Activated CD4-positive, alpha-beta T cell treated with anti-CD3 and anti-CD28 coated beads for 36 hours (primary cell): ENCODE measurements around the gene GSTA5. TPM values are rescaled to one million over a fixed set of nuclear protein-coding genes. Genes with fewer than 3 reads are reported as not detected.
"Not testable (repeated sequence)": the region's sequence is repeated elsewhere in the genome, so short reads cannot be mapped to it uniquely, and the experiment has no call there.

Experiments
- ATAC-seq: fragments of 200-7000 bp; cut with Tn5 transposase; one replicate; pipeline ENCODE4 v1.10.0; 2021; ENCODE audit warnings: mild to moderate bottlenecking, moderate library complexity
- CTCF ChIA-PET: fragments of 350-600 bp; sonication (Branson Sonifier 250); formaldehyde crosslinking; loops from one replicate; lab custom pipeline; 2021; ENCODE audit warnings: antibody characterized with exemption; lab: Charles Lee
- POLR2A ChIA-PET: fragments of 350-600 bp; sonication (Branson Sonifier 250); formaldehyde crosslinking; loops from one replicate; lab custom pipeline; 2021; ENCODE audit warnings: antibody characterized with exemption, inconsistent platforms; lab: Charles Lee
- DNase-seq: peaks from one replicate; pipeline ENCODE4 v3.0.0-alpha.2; 2020
- H3K27ac Mint-ChIP-seq: one replicate; pipeline ENCODE4 v1.8.0; 2021; ENCODE audit warnings: mixed read lengths
- H3K27me3 Mint-ChIP-seq: one replicate; pipeline ENCODE4 v1.8.0; 2021; ENCODE audit warnings: mixed read lengths
- H3K36me3 Mint-ChIP-seq: one replicate; pipeline ENCODE4 v1.8.0; 2021; ENCODE audit warnings: low read depth, mixed read lengths
- H3K4me1 Mint-ChIP-seq: one replicate; pipeline ENCODE4 v1.8.0; 2021; ENCODE audit warnings: mixed read lengths
- H3K4me3 Mint-ChIP-seq: one replicate; pipeline ENCODE4 v1.8.0; 2021; ENCODE audit warnings: mild to moderate bottlenecking, moderate library complexity, mixed read lengths
- H3K9me3 Mint-ChIP-seq: one replicate; pipeline ENCODE4 v1.8.0; 2021; ENCODE audit warnings: low read depth, mixed read lengths
- intact Hi-C, 2 experiments: fragments of 100-400 bp; cut with DNase I in 1 of 2; cut with micrococcal nuclease in 1 of 2; formaldehyde crosslinking; loops; one replicate each; pipeline versions ENCODE4 v1.14.2 to v1.15.1; 2022 to 2024; cut with DNase I, micrococcal nuclease
- total RNA-seq, 2 experiments: library from RNA; stranded (reverse); gene quantifications; one replicate each; pipeline ENCODE4 v1.2.3, GENCODE V29; 2021

GSTA5 gene
- total RNA-seq, 2 experiments from 2014 or later, result not detected

DNA sequence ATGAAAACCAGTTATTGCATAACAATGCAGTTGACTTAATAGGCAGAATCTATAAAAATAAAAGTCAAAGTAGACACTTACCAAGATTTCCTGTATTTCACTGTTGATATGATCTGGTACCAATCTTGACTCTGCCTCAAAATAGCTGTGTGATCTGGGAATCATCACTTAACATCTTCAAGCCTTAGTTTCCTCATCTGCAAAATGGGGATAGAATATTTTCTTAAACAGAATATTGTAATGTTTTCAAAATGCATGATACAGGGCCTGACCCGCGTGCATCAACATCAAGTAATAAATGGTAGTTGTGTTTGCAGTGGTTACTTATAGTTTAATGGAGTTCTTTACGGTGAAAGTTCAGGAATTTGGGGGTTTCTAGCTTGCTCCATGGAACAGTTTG is 26.1 kb downstream of the GSTA5 start:
- ChIA-PET CTCF (interaction anchor here (0.6 to 1.4 kb wide), 3 partner anchors 67 to 300 kb away, joined by 3 read pairs; no protein-coding TSS in a partner anchor), POLR2A (interaction anchor here (0.7 kb wide), 1 partner anchor 21 kb away, joined by 3 read pairs; no protein-coding TSS in a partner anchor)
- not testable (repeated sequence) for H3K4me3 Mint-ChIP-seq, H3K27ac Mint-ChIP-seq, H3K9me3 Mint-ChIP-seq, DNase-seq, H3K27me3 Mint-ChIP-seq, H3K4me1 Mint-ChIP-seq, ATAC-seq, H3K36me3 Mint-ChIP-seq
- intact Hi-C loops, result loop anchor here in 1 of 2 experiments (10.0 kb wide), 1 partner anchor 670 kb away; no protein-coding TSS in a partner anchor

DNA sequence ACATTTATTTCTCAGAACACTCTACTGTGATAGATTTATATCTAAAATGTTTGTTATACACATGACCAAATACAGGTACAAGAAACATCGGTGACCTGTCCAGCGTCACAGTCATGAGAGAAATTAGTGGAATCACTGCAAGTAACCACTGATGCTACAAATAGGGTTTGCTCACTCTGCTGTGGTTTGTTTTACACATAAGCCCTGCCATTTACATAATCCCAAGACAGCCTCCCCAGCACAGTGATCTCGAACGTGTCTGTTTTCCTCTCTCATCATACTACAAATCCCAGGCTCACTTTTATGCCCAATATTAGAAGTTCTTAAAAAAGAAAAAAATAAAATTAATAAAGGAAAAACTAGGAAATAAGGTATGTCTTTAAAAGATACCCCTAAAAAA is 30.8 kb downstream of the GSTA5 start:
- H3K27ac Mint-ChIP-seq, DNase-seq, H3K4me1 Mint-ChIP-seq, H3K9me3 Mint-ChIP-seq, POLR2A ChIA-PET, H3K36me3 Mint-ChIP-seq, H3K4me3 Mint-ChIP-seq, ATAC-seq: not testable (repeated sequence)
- peaks cover 17% of the 10 kb centered on the region for H3K27me3 Mint-ChIP-seq
- intact Hi-C loops, result loop anchor here in 1 of 2 experiments (10.0 kb wide), 1 partner anchor 675 kb away; no protein-coding TSS in a partner anchor
- CTCF ChIA-PET, result interaction anchor here (0.7 kb wide), 1 partner anchor 253 kb away, joined by 3 read pairs; no protein-coding TSS in a partner anchor

DNA sequence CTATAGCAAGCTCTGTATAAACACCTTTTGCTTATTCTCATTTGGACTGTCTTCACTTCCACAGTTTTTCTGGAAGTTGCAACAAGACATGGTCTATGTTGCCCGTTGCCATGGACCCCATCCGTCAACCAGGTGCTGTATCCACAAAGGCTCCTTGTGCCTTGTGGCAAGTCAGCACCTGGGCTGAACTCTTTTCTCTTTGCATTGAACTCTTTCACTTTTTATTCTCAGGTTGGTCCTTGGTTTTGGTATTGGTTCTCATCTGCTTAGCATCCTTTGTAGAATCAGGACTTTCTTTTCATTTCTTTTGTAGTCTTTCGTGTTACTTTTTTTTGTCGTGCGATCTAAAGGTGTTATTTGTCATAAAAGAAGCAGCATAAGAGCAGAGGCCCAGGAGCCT is 32.0 kb downstream of the GSTA5 start:
- no peak overlapping the region for H3K4me3 Mint-ChIP-seq
- no peak for ATAC-seq
- intact Hi-C loops, result no loop called here
- ChIA-PET CTCF (no interaction called here), POLR2A (no interaction called here)
- DNase-seq, result no peak
- H3K27me3 Mint-ChIP-seq, result peaks cover 23% of the 10 kb centered on the region
- no peak overlapping the region for H3K27ac Mint-ChIP-seq
- no peaks in the 10 kb centered on the region for H3K4me1 Mint-ChIP-seq
- H3K36me3 Mint-ChIP-seq, result no peaks in the 10 kb centered on the region
- no peaks in the 10 kb centered on the region for H3K9me3 Mint-ChIP-seq

DNA sequence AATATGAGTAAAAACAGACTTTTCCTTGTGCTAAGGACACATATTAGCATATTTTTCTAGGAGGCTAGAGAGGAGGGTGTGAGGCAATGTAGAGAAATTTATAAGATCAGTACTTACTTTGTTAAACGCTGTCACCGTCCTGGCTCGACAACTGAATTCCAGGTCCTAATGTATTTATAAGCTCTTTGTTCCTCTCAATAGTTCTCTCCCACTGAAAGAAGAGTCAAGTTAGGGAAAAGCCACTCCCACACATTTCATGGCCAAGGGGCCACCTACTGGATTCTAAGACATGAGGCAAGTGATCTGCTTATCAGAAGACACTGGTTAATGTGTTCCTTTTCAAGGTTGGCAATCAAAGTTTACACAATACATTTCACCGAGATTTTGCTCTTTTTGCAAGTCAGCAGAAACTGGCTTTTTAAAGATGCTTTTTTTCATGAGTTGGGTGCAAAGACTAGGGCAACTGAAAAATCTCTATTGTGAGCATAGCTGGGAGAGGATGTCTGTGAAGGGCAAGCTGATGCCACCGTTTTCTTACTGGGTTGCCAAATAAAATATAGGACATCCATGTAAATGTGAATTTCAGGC is 36.9 kb downstream of the GSTA5 start, which contains the start of gene GSTA1:
Gene GSTA1 (minus strand): TSS at position 149 of the 588 bp plus-strand sequence. CDS start 4,549 bp downstream, outside the sequence.
- DNase-seq, H3K9me3 Mint-ChIP-seq, H3K36me3 Mint-ChIP-seq, intact Hi-C loops, ATAC-seq, CTCF ChIA-PET, H3K27ac Mint-ChIP-seq, H3K4me1 Mint-ChIP-seq, H3K4me3 Mint-ChIP-seq: not testable (repeated sequence)
- POLR2A ChIA-PET, result interaction anchor here (0.6 kb wide), 1 partner anchor 18 kb away, joined by 3 read pairs; no protein-coding TSS in a partner anchor
- H3K27me3 Mint-ChIP-seq, result peaks cover 29% of the 10 kb centered on the region

DNA sequence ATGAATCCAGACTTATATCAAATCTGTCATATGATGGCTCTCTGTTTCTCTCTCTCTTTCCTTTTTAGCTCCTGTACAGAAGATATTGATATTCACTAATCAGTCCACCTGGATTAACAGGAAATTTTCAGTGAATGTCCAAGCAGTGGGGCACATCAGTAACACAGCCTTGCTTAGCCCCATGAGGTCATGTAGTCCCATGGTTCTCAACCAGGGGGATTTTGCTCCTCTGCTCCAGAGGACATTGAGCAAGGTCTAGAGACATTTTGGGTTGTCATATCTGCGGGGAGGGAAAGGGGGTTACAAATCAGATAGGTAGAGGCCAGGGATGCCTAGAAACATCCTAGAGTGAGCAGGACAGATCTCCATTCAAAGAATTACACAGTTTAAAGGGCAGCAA is 37.8 kb downstream of the GSTA5 start:
- intact Hi-C loops, result no loop called here
- peaks cover 26% of the 10 kb centered on the region for H3K27me3 Mint-ChIP-seq
- H3K9me3 Mint-ChIP-seq, result no peaks in the 10 kb centered on the region
- no peak for ATAC-seq
- H3K4me1 Mint-ChIP-seq, result no peaks in the 10 kb centered on the region
- ChIA-PET POLR2A (interaction anchor here (0.6 kb wide), 1 partner anchor 19 kb away, joined by 3 read pairs; no protein-coding TSS in a partner anchor), CTCF (no interaction called here)
- no peak overlapping the region for H3K4me3 Mint-ChIP-seq
- no peak for DNase-seq
- no peak overlapping the region for H3K27ac Mint-ChIP-seq
- H3K36me3 Mint-ChIP-seq, result no peaks in the 10 kb centered on the region

DNA sequence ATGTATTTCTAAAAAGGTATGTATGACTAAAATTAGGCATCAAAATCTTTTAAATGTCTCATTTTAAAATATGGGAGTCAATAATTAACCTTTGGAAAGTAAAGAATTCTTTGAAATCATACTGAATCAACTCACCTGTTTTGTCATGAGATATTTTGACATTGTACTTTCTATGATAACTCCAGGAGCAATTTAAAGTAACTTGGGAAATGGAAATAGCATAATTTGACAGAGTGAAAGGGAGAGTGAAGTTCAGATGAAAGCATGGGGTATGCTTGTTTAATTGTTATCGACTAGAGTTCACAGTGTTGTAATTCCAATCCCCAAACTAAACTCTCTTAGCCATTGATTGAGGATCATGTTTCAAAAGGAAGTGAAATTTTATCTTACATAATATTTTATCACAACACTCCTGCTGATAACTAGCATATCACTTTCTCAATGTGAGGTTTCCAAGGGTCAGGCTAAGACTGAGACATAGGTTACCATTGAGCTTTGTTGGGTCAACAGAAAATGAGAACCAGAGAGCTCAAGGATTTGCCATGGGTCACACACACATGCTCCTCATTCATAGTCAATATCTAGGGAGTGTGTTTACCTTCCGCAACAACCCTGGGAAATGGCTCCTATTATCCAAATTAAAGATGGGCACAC is 39.3 kb downstream of the GSTA5 start:
- H3K9me3 Mint-ChIP-seq, result no peaks in the 10 kb centered on the region
- ChIA-PET CTCF (interaction anchor here (1.4 kb wide), 1 partner anchor 18 kb away, joined by 5 read pairs; no protein-coding TSS in a partner anchor), POLR2A (no interaction called here)
- intact Hi-C loops, result no loop called here
- no peak for DNase-seq
- ATAC-seq, result no peak
- peaks cover 26% of the 10 kb centered on the region for H3K27me3 Mint-ChIP-seq
- no peak overlapping the region for H3K27ac Mint-ChIP-seq
- H3K4me3 Mint-ChIP-seq, result no peak overlapping the region
- no peaks in the 10 kb centered on the region for H3K4me1 Mint-ChIP-seq
- no peaks in the 10 kb centered on the region for H3K36me3 Mint-ChIP-seq

DNA sequence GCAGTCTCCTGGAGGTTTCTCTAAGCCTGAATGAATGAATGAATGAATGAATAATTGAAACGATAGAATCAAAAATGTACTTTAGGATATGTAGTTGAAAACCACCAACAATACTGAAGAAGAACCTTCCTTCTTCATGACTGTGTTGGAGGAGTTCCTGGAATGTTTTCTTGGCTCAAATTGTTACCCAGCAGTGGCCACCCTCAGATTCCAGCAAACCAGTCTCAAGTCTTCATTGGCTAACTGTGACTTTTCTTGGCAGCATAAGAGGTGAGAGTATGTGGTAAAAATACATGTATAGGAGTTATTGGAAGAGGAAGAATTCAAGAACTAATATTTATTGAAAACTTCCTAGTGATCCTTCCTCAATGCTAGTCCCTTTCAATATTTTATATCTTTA is 41.3 kb downstream of the GSTA5 start:
- H3K4me1 Mint-ChIP-seq, CTCF ChIA-PET, H3K27ac Mint-ChIP-seq: not testable (repeated sequence)

DNA sequence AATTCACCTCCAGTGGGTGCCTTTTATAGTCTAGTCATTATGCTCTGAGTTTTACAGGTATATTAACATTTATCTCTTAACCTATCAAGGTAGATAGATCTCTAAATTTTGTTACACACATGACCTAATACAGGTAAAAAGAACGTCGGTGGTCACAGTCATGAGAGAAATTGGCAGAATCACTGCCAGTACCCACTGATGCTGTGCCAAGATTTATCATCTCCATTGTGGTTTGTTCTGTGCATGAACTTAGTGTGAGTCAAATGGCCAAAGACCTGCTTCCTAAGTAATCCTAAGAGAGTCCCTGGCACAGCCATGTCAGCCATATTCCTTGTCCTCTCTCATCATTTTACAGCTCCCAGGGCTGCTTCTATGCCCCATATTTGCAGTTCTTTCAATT is 46.2 kb downstream of the GSTA5 start:
- H3K4me1 Mint-ChIP-seq, H3K36me3 Mint-ChIP-seq, DNase-seq, CTCF ChIA-PET, H3K9me3 Mint-ChIP-seq, POLR2A ChIA-PET, intact Hi-C loops, H3K27ac Mint-ChIP-seq, H3K4me3 Mint-ChIP-seq, ATAC-seq: not testable (repeated sequence)
- H3K27me3 Mint-ChIP-seq, result peaks cover 11% of the 10 kb centered on the region

More for the DNA sequence above, 41.3 kb downstream of the GSTA5 start:
- H3K36me3 Mint-ChIP-seq, DNase-seq, POLR2A ChIA-PET, H3K4me3 Mint-ChIP-seq, H3K9me3 Mint-ChIP-seq, intact Hi-C loops, ATAC-seq: not testable (repeated sequence)
- H3K27me3 Mint-ChIP-seq, result peaks cover 25% of the 10 kb centered on the region

DNA sequence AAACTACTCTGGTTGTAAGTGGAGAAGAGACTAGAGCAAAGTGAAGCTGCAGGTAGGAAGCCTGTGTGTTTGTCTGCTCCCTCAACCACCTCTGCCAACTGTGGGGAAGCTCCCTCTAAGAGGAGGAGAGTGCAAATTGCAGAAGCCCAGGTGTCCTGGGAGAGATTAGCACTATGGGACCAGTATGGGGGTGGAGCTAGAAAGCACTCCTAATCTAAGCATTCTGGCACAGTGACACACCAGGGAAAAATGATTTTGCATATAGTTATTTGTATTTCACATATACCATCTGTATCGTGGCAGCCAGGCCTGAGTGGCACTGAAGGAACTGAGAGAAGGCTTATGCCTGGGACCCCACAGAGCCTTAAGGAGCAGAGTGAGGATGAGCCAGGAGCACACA is 49.8 kb downstream of the GSTA5 start:
- ATAC-seq (no peak), DNase-seq (no peak)
- Mint-ChIP-seq H3K27me3 (peaks cover 10% of the 10 kb centered on the region), H3K36me3 (no peaks in the 10 kb centered on the region), H3K4me1 (no peaks in the 10 kb centered on the region), H3K9me3 (no peaks in the 10 kb centered on the region), H3K27ac (no peak overlapping the region), H3K4me3 (no peak overlapping the region)
- intact Hi-C loops, result no loop called here
- ChIA-PET CTCF (no interaction called here), POLR2A (no interaction called here)

DNA sequence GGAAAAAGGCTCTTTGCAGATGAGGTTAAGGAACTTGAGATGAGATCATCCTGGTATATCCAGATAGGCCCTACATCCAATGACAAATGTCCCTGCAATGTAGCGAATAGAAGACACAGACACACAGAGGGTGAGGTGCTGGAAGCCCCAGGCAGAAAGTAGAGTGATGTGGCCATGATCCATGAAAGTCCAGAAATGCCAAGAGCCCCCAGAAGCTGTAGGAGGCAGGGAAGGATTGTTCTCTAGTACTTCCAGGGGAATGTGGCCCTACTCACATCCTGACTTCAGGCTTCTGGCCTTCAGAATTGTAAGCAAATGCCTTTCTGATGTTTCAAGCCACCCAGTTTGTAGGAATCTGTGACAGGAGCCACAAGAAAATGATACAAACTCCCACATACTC is 51.0 kb downstream of the GSTA5 start:
- POLR2A ChIA-PET, H3K27ac Mint-ChIP-seq, ATAC-seq, CTCF ChIA-PET, H3K9me3 Mint-ChIP-seq, DNase-seq, H3K27me3 Mint-ChIP-seq, H3K4me1 Mint-ChIP-seq, H3K36me3 Mint-ChIP-seq, intact Hi-C loops, H3K4me3 Mint-ChIP-seq: not testable (repeated sequence)

DNA sequence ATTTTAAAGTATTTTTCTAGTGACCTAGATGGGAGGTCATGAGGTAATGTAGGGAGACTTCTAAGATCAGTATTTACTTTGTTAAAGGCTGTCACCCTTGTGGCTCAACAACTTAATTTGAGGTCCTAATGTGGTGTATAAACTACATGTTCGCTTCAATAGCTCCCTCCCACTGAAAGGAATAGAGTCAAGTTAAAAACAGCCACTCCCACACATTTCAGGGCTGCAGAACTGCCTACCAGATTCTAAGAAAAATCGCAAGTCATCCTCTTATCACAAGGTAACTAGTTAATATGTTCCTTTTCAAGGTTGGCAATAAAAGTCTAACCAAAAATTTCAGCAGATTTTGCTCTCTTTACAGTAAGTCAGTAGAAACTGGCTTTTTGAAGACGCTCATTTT is 52.1 kb downstream of the GSTA5 start:
- ATAC-seq (no peak), DNase-seq (no peak)
- POLR2A ChIA-PET, result no interaction called here
- Mint-ChIP-seq H3K9me3 (no peaks in the 10 kb centered on the region), H3K27me3 (peaks cover 7% of the 10 kb centered on the region), H3K4me3 (no peak overlapping the region), H3K36me3 (no peaks in the 10 kb centered on the region), H3K4me1 (no peaks in the 10 kb centered on the region), H3K27ac (no peak overlapping the region)
- intact Hi-C loops, result no loop called here
- CTCF ChIA-PET, result no interaction called here

DNA sequence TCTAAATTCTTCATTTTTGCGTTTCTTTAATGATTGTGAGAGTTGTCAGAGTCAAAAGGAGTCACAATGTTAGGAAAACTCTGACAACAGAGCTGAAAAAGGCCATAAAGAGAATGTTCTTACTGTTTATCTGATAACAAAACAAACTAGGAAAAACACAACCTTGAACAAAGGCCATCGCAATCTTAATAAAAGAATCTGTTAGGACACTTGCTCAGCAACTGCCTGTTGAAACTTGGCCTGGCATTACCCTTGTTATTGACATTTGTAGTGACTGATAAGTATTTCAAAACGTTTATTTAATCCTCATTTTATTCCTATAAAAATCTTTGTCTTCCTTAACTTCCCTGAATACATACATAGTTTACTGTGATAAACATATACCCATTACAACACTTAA is 52.7 kb downstream of the GSTA5 start:
- no peaks in the 10 kb centered on the region for H3K9me3 Mint-ChIP-seq
- intact Hi-C loops, result no loop called here
- no peaks in the 10 kb centered on the region for H3K4me1 Mint-ChIP-seq
- ATAC-seq, result no peak
- ChIA-PET POLR2A (no interaction called here), CTCF (no interaction called here)
- no peak for DNase-seq
- H3K4me3 Mint-ChIP-seq, result no peak overlapping the region
- peaks cover 3% of the 10 kb centered on the region for H3K27me3 Mint-ChIP-seq
- no peak overlapping the region for H3K27ac Mint-ChIP-seq
- H3K36me3 Mint-ChIP-seq, result no peaks in the 10 kb centered on the region
